ENCODE measurements around the gene SIRPB2. TPM values are rescaled to one million over a fixed set of nuclear protein-coding genes. Genes with fewer than 3 reads are reported as not detected.

The SIRPB2 gene
- total and polyA plus RNA-seq, 10 of the 15 experiments (the other 5 are each of a cell fraction or from before 2014, with no cell fraction given) = not detected

DNA sequence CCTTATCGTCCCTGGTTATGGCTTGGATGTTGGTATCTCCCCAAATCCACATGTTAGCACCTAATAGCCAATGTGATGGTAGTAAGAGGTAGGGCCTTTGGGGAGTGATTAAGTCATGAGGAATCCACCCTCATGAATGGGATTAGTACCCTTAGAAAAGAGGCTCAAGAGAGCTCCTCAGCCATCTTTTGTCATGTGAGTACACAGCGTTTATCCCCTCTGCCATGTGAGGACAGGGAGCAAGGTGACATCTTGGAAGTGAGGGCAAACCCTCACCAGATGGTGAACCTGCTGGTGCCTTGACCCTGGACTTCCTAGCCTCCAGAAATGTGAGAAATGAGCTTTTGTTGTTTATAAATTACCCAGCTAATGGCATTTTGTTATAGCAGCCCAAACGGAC lies 16.1 kb upstream of the SIRPB2 start:
- TF ChIP-seq, protein P1, sequence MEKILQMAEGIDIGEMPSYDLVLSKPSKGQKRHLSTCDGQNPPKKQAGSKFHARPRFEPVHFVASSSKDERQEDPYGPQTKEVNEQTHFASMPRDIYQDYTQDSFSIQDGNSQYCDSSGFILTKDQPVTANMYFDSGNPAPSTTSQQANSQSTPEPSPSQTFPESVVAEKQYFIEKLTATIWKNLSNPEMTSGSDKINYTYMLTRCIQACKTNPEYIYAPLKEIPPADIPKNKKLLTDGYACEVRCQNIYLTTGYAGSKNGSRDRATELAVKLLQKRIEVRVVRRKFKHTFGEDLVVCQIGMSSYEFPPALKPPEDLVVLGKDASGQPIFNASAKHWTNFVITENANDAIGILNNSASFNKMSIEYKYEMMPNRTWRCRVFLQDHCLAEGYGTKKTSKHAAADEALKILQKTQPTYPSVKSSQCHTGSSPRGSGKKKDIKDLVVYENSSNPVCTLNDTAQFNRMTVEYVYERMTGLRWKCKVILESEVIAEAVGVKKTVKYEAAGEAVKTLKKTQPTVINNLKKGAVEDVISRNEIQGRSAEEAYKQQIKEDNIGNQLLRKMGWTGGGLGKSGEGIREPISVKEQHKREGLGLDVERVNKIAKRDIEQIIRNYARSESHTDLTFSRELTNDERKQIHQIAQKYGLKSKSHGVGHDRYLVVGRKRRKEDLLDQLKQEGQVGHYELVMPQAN (conservative IDR thresholded peaks at IDR 0.05) = no peak
- no peak for TF ChIP-seq PML (IDR thresholded peaks at IDR 0.05; ENCODE audit: low read length)
- TF ChIP-seq NFIC (IDR thresholded peaks at IDR 0.05; ENCODE audit: low read depth, low read length) = no peak
- TF ChIP-seq SIN3A (IDR thresholded peaks at IDR 0.05; ENCODE audit: low read depth, low read length) = no peak
- TF ChIP-seq KDM1A (IDR thresholded peaks at IDR 0.05; ENCODE audit: borderline replicate concordance) = no peak
- no peak for TF ChIP-seq ATF7 (IDR thresholded peaks at IDR 0.05; ENCODE audit: low read depth)
- no peak for TF ChIP-seq FOXK2 (IDR thresholded peaks at IDR 0.05)
- no peak for TF ChIP-seq EP300 (IDR thresholded peaks at IDR 0.05; ENCODE audit: borderline replicate concordance in 1 of 2, control insufficient read depth in 1 of 2, low read depth in 2 of 2, low read length in 2 of 2)
- TF ChIP-seq ZNF274 (IDR thresholded peaks at IDR 0.05; ENCODE audit: insufficient read depth, insufficient read length) = no peak
- TF ChIP-seq PKNOX1 (IDR thresholded peaks at IDR 0.05) = no peak
- no peak for TF ChIP-seq BCL3 (IDR thresholded peaks at IDR 0.05; ENCODE audit: borderline replicate concordance, insufficient read depth, low read depth, low read length, poor library complexity, severe bottlenecking)
- no peak for TF ChIP-seq CREM (IDR thresholded peaks at IDR 0.05; ENCODE audit: low read depth)
- no peak for TF ChIP-seq ZNF207 (IDR thresholded peaks at IDR 0.05; ENCODE audit: borderline replicate concordance)
- TF ChIP-seq, protein P2, sequence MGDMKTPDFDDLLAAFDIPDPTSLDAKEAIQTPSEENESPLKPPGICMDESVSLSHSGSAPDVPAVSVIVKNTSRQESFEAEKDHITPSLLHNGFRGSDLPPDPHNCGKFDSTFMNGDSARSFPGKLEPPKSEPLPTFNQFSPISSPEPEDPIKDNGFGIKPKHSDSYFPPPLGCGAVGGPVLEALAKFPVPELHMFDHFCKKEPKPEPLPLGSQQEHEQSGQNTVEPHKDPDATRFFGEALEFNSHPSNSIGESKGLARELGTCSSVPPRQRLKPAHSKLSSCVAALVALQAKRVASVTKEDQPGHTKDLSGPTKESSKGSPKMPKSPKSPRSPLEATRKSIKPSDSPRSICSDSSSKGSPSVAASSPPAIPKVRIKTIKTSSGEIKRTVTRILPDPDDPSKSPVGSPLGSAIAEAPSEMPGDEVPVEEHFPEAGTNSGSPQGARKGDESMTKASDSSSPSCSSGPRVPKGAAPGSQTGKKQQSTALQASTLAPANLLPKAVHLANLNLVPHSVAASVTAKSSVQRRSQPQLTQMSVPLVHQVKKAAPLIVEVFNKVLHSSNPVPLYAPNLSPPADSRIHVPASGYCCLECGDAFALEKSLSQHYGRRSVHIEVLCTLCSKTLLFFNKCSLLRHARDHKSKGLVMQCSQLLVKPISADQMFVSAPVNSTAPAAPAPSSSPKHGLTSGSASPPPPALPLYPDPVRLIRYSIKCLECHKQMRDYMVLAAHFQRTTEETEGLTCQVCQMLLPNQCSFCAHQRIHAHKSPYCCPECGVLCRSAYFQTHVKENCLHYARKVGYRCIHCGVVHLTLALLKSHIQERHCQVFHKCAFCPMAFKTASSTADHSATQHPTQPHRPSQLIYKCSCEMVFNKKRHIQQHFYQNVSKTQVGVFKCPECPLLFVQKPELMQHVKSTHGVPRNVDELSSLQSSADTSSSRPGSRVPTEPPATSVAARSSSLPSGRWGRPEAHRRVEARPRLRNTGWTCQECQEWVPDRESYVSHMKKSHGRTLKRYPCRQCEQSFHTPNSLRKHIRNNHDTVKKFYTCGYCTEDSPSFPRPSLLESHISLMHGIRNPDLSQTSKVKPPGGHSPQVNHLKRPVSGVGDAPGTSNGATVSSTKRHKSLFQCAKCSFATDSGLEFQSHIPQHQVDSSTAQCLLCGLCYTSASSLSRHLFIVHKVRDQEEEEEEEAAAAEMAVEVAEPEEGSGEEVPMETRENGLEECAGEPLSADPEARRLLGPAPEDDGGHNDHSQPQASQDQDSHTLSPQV (IDR thresholded peaks at IDR 0.05) = no peak
- no peak for TF ChIP-seq YY1 (IDR thresholded peaks at IDR 0.05; ENCODE audit: low read depth, low read length)
- TF ChIP-seq MYB (IDR thresholded peaks at IDR 0.05; ENCODE audit: borderline replicate concordance, low read depth, low read length) = no peak
- Histone ChIP-seq H4K20me1 (ENCODE audit: control insufficient read depth, insufficient read depth) (no peaks in the 10 kb centered on the region), H3K36me3 (ENCODE audit: control insufficient read depth in 2 of 2, insufficient read depth in 2 of 2, low read length in 1 of 2) (no peaks in the 10 kb centered on the region), H3K9me3 (replicated peaks; ENCODE audit: control insufficient read depth, insufficient read depth, low read length) (peaks cover 3% of the 10 kb centered on the region; the same call in 1 of the 3 replicates), H2AFZ (ENCODE audit: control insufficient read depth, low read depth, low read length) (no peak overlapping the region), H3K27me3 (replicated peaks in 1 of 2; ENCODE audit: control insufficient read depth in 2 of 2, insufficient read depth in 2 of 2, low read length in 1 of 2) (peaks cover 0 to 8% of the 10 kb centered on the region in 2 experiments; a peak in 1 of 4 replicates), H3K4me3 (no peak overlapping the region), H3K4me2 (ENCODE audit: control insufficient read depth, insufficient read depth) (no peak overlapping the region), H3K27ac (ENCODE audit: control insufficient read depth, insufficient read depth) (no peak overlapping the region), H3K9ac (ENCODE audit: control insufficient read depth, insufficient read depth, low read length) (no peak overlapping the region), H3K79me2 (ENCODE audit: control insufficient read depth, insufficient read depth, low read length) (no peaks in the 10 kb centered on the region), H3K4me1 (ENCODE audit: control insufficient read depth, insufficient read depth, low read length) (0 out of 2 replicates have a peak, but pooled peaks cover 3% of the 10 kb centered on the region)
- POLR2A ChIA-PET = interaction anchor here (0.6 kb wide), 1 partner anchor 10 kb away, joined by 7 read pairs; no protein-coding TSS in a partner anchor
- in situ Hi-C loops (cut with MboI) = no loop called here
- SMC1A ChIA-PET (ENCODE audit: uncharacterized antibody, unreplicated experiment) = interaction anchor here (1.0 to 11.1 kb wide), 6 partner anchors 12 to 232 kb away, joined by 3 to 138 read pairs (median 9); no protein-coding TSS in a partner anchor
- 42% methylated on average over 3 of the region's 3 CpGs for WGBS (ENCODE audit: insufficient coverage, insufficient replicate concordance, low lambda C conversion rate, missing lambda C conversion rate)
- intact Hi-C loops (cut with micrococcal nuclease; ENCODE audit: unreplicated experiment) = loop anchor here (5.0 kb wide), 1 partner anchor 125 kb away; no protein-coding TSS in a partner anchor
- DNase-seq (ENCODE audit: low read depth, low spot score) (no peak), FAIRE-seq (no peak), ATAC-seq (no peak)
- CTCF ChIA-PET = interaction anchor here (1.0 to 7.6 kb wide), 12 partner anchors 11 to 270 kb away, joined by 3 to 66 read pairs (median 6); no protein-coding TSS in a partner anchor
- RAD21 ChIA-PET (ENCODE audit: unreplicated experiment) = interaction anchor here (1.6 to 5.6 kb wide), 2 partner anchors 227 to 269 kb away, joined by 12 to 44 read pairs; no protein-coding TSS in a partner anchor
- BruUV-seq (replicated peaks) = no TSS peak

All from GM12878 (cell line).